ENCODE results near the gene TPH2.

The TPH2 gene

DNA sequence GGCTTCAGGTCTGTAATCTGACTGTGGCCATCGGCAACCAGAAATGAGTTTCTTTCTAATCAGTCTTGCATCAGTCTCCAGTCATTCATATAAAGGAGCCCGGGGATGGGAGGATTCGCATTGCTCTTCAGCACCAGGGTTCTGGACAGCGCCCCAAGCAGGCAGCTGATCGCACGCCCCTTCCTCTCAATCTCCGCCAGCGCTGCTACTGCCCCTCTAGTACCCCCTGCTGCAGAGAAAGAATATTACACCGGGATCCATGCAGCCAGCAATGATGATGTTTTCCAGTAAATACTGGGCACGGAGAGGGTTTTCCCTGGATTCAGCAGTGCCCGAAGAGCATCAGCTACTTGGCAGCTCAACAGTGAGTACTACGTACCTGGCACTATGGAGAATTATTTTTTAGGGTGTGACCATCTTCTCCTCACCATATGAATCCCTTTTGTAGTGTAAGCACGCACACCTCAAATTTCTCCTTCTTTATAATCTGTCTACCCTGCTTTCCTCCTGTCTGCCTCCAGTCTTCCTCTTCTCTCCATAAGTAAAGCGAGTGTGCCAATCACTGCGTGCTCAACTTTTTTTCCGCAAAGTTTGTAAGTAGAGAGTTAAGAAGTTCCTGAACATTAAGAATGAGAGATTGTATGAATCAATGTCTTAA, at the start of gene TPH2:
TPH2 (plus strand) TSS at position 118 of the 658 bp plus-strand sequence; CDS start at position 260, 142 bp downstream.
- peak; percentile 72 for DNase-seq (ENCODE audit: low read depth)
- no peak within 1 kb of the TSS for H3K4me3 ChIP-seq (replicated peaks; ENCODE audit: low read depth, low read length)
- TF ChIP-seq, protein P1, sequence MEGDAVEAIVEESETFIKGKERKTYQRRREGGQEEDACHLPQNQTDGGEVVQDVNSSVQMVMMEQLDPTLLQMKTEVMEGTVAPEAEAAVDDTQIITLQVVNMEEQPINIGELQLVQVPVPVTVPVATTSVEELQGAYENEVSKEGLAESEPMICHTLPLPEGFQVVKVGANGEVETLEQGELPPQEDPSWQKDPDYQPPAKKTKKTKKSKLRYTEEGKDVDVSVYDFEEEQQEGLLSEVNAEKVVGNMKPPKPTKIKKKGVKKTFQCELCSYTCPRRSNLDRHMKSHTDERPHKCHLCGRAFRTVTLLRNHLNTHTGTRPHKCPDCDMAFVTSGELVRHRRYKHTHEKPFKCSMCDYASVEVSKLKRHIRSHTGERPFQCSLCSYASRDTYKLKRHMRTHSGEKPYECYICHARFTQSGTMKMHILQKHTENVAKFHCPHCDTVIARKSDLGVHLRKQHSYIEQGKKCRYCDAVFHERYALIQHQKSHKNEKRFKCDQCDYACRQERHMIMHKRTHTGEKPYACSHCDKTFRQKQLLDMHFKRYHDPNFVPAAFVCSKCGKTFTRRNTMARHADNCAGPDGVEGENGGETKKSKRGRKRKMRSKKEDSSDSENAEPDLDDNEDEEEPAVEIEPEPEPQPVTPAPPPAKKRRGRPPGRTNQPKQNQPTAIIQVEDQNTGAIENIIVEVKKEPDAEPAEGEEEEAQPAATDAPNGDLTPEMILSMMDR (IDR thresholded peaks at IDR 0.05; ENCODE audit: low read length, missing control alignments): peak; percentile 70

GRCh38 chr12:71890475-71890874, 48.2 kb upstream of the TPH2 start:
- DNase-seq (ENCODE audit: low read depth): no peak
- TF ChIP-seq, protein P1 (IDR thresholded peaks at IDR 0.05; ENCODE audit: low read length, missing control alignments): no peak
- no peak overlapping the region for H3K4me3 ChIP-seq (replicated peaks; ENCODE audit: low read depth, low read length)

DNA sequence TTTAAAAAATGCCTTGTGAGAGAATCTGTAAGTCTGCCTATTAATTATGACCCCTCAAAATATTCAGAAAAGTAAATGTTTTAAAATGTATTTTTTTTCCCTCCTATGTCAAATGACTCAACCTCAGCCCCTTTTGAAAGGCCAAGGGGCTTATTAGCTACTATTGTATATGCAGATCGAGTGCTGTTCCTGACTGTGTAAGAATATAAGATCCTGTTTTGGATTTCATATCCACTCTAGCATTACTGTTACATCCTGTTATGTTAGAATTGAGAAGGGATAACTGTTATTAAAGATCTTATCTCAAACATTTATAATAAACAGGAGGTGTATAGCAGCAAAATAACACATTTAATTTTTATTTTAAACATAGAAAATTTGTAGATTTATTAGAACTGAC, 46.6 kb upstream of the TPH2 start:
- DNase-seq (ENCODE audit: low read depth): no peak
- TF ChIP-seq, protein P1 (IDR thresholded peaks at IDR 0.05; ENCODE audit: low read length, missing control alignments): no peak
- H3K4me3 ChIP-seq (replicated peaks; ENCODE audit: low read depth, low read length): no peak overlapping the region

DNA sequence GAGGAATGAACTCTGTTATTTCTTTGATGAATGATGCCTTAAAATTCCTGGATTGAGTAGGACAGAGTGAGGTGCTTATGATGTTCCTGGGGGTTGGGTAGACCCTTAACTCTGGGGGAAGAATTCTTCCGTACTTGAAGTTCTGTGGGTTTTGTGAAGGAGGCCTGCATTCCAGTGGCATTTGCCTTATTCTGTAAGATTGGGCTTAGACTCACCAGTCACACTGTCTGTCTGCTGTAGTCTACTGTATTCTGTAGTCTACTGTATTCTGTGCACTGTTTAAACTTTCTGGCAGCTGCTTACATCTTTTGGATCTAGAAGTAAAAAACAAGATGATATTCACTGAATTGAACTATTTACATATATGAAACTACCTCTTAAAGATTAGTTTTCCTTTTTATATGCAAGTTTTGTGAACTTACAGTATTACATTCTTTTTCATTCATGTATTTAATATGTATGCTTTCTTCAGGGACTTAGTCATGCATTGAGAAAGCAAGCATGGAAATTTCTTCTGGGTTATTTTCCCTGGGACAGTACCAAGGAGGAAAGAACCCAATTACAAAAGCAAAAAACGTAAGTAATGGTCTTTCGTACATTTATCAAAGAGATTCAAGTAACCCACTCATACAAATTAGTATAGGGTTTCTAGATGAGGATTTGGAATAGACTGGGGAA, 42.3 kb upstream of the TPH2 start:
- no peak overlapping the region for H3K4me3 ChIP-seq (replicated peaks; ENCODE audit: low read depth, low read length)
- TF ChIP-seq, protein P1 (IDR thresholded peaks at IDR 0.05; ENCODE audit: low read length, missing control alignments): no peak

GRCh38 chr12:71900091-71900490, 38.6 kb upstream of the TPH2 start:
- TF ChIP-seq, protein P1 (IDR thresholded peaks at IDR 0.05; ENCODE audit: low read length, missing control alignments): peak; percentile 26
- no peak overlapping the region for H3K4me3 ChIP-seq (replicated peaks; ENCODE audit: low read depth, low read length)
- DNase-seq (ENCODE audit: low read depth): peak; percentile 13

More for the DNA sequence above, 42.3 kb upstream of the TPH2 start:
- DNase-seq (ENCODE audit: low read depth): no peak

- peak; percentile 36 for DNase-seq (ENCODE audit: low read depth)
- no peak overlapping the region for H3K4me3 ChIP-seq (replicated peaks; ENCODE audit: low read depth, low read length)
- TF ChIP-seq, protein P1 (IDR thresholded peaks at IDR 0.05; ENCODE audit: low read length, missing control alignments): no peak
These were observed 34.0 kb upstream of the TPH2 start for GRCh38 chr12:71904629-71905028.

Data from fibroblast of pulmonary artery (primary cell).